NCI-H187 (cell line): Measurements from ENCODE around the gene C14orf93.
A peak's percentile ranks its signal among the peaks of the same experiment; 100 is the strongest.

Experiments
- DNase-seq, 2 experiments: peaks; one replicate each; lab custom pipeline; 2025; lab: John Stamatoyannopoulos, UW

C14orf93 gene

DNA sequence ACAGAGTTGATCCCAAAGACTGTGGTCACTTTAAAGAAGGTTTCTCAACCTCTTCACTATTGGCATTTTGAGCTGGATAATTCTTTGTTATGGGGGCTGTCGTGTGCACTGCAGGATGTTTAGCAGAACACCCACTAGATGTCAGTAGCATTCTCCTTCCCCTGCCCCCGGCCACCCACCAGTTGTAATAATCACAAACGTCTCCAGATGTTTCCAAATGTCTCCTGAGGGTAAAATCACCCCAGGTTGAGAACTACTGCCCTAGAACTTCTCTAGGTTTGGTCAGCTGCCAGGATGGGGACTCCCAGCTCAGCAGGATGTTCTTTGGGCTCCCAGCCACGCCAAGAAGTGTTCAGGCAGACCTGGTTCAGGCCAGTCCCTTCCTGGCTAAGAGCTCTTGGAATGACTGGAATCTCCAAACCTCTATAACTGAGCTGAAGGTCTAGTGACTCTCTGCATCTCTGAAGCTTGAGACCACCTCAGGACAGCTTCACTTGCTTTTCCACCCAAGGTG lies 15.1 kb downstream of the C14orf93 start:
- no peak for DNase-seq

DNA sequence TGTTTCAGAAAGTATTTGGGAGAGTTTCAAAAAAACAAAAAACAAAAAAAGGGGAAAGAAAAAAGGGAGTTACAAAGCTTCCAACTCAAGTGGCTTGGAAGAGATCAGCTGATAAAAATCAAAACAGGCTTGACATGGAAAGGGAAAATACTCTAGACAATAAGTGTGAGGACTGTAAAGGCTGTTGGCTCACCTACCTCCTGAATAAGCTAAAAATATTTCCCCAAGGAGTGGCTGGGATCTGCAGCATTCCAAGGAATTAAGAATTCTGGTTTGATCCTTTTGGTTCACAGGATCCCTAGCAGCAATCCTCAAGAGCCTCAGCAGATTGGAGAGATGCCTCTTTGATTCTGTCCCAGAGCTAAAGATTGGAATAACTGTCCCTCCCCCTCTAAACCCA lies 16.4 kb downstream of the C14orf93 start:
- no peak for DNase-seq

DNA sequence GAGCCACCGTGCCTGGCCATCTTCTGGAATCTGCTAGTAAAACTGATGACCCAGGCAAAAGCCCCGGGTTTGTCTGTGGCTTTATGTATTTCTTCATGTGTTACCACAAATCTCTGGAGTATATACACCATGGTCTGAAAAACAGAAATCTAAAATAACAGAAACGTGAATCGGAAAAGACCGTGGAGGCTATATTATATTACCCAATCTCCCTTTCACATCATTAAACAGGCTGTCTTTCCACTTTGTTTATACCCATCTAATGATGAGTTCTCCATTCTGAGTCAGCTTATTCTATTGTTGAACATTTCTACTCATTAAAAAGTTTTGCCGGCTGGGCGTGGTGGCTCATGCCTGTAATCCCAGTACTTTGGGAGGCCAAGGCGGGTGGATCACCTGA lies 18.1 kb downstream of the C14orf93 start:
- no peak for DNase-seq

- no peak for DNase-seq
Observed at GRCh38 chr14:22987291-22987690, 22.7 kb downstream of the C14orf93 start.

GRCh38 chr14:22986508-22987054 lies 23.4 kb downstream of the C14orf93 start:
- DNase-seq = peak; percentile 71 to 76

GRCh38 chr14:22985894-22986507 lies 23.9 kb downstream of the C14orf93 start:
- DNase-seq = no peak

DNA sequence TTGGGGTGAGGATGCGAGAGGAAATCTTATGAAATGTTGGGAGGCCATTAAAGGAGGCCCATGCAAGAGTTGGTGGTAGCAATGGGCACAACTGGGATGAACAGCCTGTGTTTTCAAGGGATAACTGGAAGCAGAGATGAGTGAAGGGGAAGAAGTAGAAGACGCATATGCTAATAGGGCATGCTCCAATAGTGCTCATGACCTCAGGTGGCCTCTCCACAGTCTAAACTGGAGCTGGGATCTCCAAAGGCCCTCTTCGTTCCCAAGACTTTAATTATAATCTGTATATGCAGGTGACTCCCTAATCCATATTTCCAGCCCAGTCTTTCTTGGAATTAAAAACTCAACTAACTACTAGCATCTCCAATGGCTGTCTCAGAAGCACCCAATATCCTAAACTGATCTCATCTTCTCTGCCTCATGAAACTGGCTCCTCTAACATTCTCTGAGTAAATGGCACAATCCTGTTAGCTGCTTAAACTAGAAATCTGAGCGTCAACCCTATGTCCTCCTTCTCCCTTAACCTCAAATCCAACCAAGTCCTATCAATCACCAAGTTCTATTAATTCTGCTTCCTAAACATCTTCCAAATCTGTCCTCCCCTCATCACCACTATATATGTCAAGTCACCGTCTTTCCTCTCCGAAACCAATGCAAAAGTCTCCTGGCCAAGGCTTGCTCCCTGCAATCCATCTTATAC lies 24.8 kb downstream of the C14orf93 start:
- no peak for DNase-seq

DNA sequence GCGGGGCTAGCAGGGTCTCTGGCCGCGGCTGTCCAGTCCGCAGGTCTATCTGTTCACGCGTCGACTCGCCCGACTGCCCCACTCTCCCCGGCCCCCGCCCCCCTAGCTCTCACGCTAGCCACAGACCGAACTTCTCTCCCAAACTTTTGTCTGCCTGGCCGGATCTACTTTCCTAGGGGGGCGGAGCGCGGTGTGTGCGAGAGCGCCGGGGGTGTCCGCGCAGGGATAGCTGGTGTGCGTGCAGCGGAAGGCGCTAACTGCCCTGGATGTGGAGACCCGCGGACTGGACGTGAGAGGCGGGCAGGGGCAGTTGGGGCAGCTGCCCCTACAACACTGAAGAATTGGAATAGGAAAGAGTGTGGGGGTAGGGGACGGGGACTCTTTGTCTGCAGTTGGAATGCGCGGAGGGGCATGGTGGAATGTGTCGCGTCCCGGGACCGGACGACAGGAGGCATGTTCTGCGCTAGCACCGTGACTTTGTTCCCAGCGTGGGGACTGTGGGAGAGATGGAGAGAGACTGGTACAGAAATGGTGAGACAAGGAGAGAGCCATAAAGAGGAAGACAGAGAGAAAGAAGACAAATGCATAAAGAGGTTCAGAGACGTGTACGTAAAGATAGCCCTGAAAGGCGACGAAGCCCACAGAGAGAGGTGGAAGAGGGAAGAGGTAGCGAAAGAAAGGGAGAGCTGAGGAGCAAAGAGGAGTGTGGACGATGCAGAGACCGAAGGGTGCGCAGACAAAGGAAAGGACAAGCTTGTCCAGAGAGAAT lies 27.3 kb downstream of the C14orf93 start, which contains the start of gene AJUBA:
Gene AJUBA (minus strand): TSS at position 75 of the 769 bp plus-strand sequence. CDS start 285 bp downstream, outside the sequence.
- DNase-seq = no peak

DNA sequence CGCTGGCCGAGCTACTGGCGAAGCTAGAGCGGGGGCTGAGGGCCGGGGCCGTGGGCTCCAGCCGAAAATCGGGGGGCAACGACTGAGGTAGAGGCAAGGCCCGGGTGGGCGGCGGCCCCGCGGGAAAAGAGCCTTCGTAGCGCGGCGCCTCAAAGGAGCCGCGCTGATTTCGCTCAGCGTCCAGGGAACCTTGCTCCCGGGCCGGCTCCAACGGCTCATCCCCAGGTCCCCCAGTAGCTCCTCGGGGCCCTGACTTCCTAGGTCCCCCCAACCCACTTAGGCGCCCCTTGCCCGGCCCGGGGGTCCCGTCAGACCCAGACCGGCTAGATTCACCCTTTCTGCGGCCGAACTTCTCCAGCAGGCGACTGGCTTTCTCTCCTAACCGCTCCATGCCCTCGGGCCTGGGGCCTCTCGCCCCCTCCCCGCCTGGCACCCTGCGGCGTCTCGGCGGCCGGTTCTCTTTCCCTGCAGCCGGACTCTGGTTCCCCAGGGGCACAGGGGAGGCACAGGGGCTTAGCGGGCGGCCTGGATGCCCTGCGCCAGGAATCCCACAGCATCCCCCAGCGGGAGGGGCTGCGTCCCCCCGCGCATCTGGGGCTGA lies 28.0 kb downstream of the C14orf93 start:
- DNase-seq = no peak

DNA sequence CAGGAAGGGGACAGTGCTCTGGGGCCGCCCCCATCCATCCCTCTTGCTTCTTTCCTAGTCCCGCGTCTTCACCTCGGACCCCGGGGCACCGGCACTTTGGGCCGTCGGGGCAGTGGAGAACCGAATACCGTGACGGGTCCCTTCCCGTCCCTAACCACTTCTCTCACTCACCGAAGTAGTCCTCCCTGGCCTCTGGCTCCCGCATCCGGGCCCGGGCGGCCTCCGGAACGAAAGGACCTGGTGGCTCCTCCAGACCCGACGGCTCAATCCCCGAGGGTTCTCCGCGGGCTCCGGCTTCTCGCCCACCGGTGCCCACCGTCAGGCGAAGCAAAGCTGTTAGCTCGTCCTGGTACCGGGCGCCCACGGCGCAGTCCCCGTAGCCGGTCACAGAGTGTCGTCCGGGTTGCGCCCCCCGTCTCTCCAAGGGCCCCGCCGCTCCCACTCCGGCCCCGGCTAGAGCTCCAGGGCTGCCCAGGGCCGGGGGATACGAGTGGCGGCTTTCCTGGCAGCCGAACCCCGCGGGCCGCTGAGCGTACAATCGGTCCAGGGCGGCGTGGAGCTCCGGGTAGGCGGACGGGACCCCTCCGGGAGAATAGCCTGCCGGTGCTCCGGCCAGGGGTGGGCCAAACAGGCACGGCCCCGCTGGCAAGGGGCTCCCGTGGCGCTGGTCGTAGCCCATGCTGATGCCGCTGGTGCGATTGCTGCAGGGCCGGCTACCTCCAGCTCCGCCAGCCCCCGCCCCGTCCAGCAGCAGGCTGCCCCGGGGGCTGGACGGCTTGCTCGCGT lies 28.7 kb downstream of the C14orf93 start:
- no peak for DNase-seq

- no peak for DNase-seq
Observed at GRCh38 chr14:22980672-22981089, 29.3 kb downstream of the C14orf93 start.

DNA sequence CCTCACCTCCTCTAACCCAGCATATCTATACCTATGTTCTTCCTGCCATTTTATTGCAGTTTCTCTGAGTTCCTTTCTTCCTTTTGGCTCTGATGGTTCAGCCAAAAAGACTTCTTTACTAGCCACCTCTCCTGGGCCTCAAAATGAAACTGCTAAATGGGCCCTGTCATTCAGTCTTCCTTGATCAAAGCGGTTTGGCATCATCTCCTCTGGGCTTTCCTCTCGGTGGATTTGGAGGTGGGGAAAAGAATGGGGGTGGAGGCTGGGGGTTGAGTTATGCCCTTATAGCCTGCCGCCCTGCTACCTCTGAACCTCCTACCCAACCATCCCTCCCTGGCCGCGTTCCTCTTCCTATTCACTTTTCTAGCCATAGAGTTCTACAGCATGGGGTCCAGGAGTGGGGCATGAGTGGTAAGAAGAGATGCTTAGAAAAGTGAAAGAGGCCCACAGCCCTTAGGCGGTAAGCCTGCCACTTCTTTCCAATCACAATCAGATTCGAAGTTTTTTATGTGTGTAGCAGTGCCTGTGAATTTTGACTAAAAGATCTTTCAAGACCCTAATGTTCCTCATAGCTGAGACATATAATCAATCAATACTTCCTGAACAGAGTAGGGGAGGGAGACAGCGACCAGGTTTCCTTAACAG lies 30.1 kb downstream of the C14orf93 start:
- DNase-seq = no peak

GRCh38 chr14:22978981-22979671 lies 30.8 kb downstream of the C14orf93 start:
- DNase-seq = no peak

- no peak for DNase-seq
Observed at GRCh38 chr14:22978487-22978837, 31.5 kb downstream of the C14orf93 start.

- no peak for DNase-seq
Observed at GRCh38 chr14:22977684-22978486, 32.1 kb downstream of the C14orf93 start.

- DNase-seq = no peak
Observed at GRCh38 chr14:22977434-22977683, 32.6 kb downstream of the C14orf93 start.

DNA sequence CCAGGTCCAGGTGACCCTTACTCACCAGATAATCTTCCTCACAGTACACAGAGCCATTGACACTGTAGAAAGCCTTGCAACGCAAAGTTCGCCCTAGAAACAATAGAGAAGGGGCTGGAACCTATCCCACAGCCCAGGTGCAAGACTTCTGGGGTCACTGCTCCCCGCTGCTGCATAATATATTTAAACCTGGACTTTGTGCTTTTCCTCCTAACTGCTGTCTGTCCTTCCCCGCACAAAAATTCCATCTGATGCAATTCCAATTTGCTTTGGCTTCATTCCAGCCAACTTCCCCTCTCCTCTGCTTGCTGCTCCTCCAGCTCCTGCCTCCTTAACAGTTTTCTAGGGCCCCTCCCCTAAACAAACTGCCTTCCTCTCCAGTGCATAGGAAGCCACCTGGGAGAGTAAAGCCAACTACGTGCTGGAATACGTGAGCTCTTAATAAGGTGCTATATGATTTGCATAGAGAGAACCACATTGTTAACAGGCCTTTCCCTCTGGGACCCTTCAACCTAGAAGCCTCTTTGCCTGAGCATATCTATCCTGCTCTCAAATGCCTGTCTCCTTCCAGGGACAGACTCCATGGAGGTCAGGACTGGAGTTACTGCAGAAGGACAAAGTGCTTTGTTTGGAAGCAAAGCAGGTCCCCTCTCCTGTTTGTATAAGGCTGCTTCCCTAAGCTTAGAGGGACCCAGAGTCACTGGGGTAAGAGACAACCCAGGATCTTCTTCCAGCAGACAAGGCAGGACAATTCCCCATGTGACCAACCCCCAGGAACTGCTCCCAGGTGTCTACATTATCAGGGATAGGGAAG lies 33.1 kb downstream of the C14orf93 start:
- DNase-seq = no peak

GRCh38 chr14:22974530-22975313 lies 35.2 kb downstream of the C14orf93 start:
- DNase-seq = no peak
